Coronary artery (tissue), 2 donors: ENCODE measurements around the gene NTN4.

Experiments used
- DNase-seq: peaks from one replicate; pipeline ENCODE4 v3.0.0-alpha.2; 2017; ENCODE audit warnings: low spot score
- H3K27ac ChIP-seq, 2 donors: fragments of 200-600 bp; sonication (generic); one replicate each; pipeline ENCODE4 v1.5.1; 2016 to 2019
- H3K4me3 ChIP-seq: fragments of 200-600 bp; sonication (generic); 2 replicates; pipeline ENCODE4 v1.5.1; 2016; ENCODE audit warnings: mild to moderate bottlenecking, moderate library complexity
- CTCF ChIP-seq: fragments of 200-600 bp; sonication (generic); IDR thresholded peaks from one replicate; pipeline ENCODE4 v1.5.1; 2019; ENCODE audit warnings: antibody characterized with exemption

Gene NTN4

GRCh38 chr12:95796225-95796981 is 5.8 kb upstream of the NTN4 start:
- no peak for TF ChIP-seq CTCF
- Histone ChIP-seq H3K4me3 (no peak overlapping the region), H3K27ac (no peak overlapping the region)
- DNase-seq: no peak

- peak overlapping the region; percentile 87 to 95 for H3K27ac ChIP-seq
- peak; percentile 77 for DNase-seq
- peak overlapping the region; percentile 81 for H3K4me3 ChIP-seq
- no peak for TF ChIP-seq CTCF
Observed at GRCh38 chr12:95790917-95791849, 619 bp upstream of the NTN4 start.

GRCh38 chr12:95789126-95790032 is 1.2 kb downstream of the NTN4 start:
- peak overlapping the region; percentile 87 to 95 for H3K27ac ChIP-seq
- H3K4me3 ChIP-seq: peak overlapping the region; percentile 81
- TF ChIP-seq CTCF: no peak
- no peak for DNase-seq

- no peak for TF ChIP-seq CTCF
- no peak for DNase-seq
- H3K27ac ChIP-seq: peak overlapping the region; percentile 87 to 95
- peak overlapping the region; percentile 81 for H3K4me3 ChIP-seq
Observed at GRCh38 chr12:95788637-95789036, 1.9 kb downstream of the NTN4 start.

GRCh38 chr12:95787274-95787818 is 3.2 kb downstream of the NTN4 start:
- no peak for TF ChIP-seq CTCF
- no peak overlapping the region for H3K27ac ChIP-seq
- DNase-seq: no peak
- peak overlapping the region; percentile 38 for H3K4me3 ChIP-seq

- no peak for TF ChIP-seq CTCF
- no peak for DNase-seq
- peak overlapping the region; percentile 11 for H3K4me3 ChIP-seq
- H3K27ac ChIP-seq: no peak overlapping the region
Observed at GRCh38 chr12:95784915-95785314, 5.6 kb downstream of the NTN4 start.
